H9 (cell line): ENCODE results near the gene SLC15A5. TPM values are rescaled to one million over a fixed set of nuclear protein-coding genes. Genes with fewer than 3 reads are reported as not detected.

ENCODE experiments used
- DNase-seq: peaks from one replicate; pipeline ENCODE4 v3.0.0-alpha.2; 2017
- H2AFZ ChIP-seq: one replicate; pipeline ENCODE4 v1.6.1; 2013; ENCODE audit warnings: mild to moderate bottlenecking, low read length, control low read depth, moderate library complexity
- H2AK5ac ChIP-seq: 2 replicates; pipeline ENCODE4 v1.6.1; 2013; ENCODE audit warnings: low read length, control low read depth, mixed read lengths; ENCODE audit not compliant: insufficient read length
- H2BK120ac ChIP-seq: one replicate; pipeline ENCODE4 v1.6.1; 2013; ENCODE audit warnings: low read depth, mild to moderate bottlenecking, low read length, control low read depth, inconsistent platforms; ENCODE audit not compliant: poor library complexity, severe bottlenecking
- H2BK12ac ChIP-seq: 2 replicates; pipeline ENCODE4 v1.6.1; 2013; ENCODE audit warnings: low read length, control low read depth, mixed read lengths, low read depth; ENCODE audit not compliant: insufficient read length
- H2BK15ac ChIP-seq: 2 replicates; pipeline ENCODE4 v1.6.1; 2013; ENCODE audit warnings: low read depth, low read length, control low read depth
- H2BK20ac ChIP-seq: one replicate; pipeline ENCODE4 v1.6.1; 2013; ENCODE audit warnings: low read depth, mild to moderate bottlenecking, low read length, control low read depth, inconsistent platforms; ENCODE audit not compliant: poor library complexity, severe bottlenecking
- H2BK5ac ChIP-seq: 2 replicates; pipeline ENCODE4 v1.6.1; 2013; ENCODE audit warnings: low read length, control low read depth, mixed read lengths; ENCODE audit not compliant: insufficient read length
- H3K14ac ChIP-seq: 2 replicates; pipeline ENCODE4 v1.6.1; 2013; ENCODE audit warnings: low read length, control low read depth; ENCODE audit not compliant: insufficient read depth
- H3K18ac ChIP-seq: 2 replicates; pipeline ENCODE4 v1.6.1; 2013; ENCODE audit warnings: low read depth, mild to moderate bottlenecking, mixed read lengths, low read length, control low read depth; ENCODE audit not compliant: insufficient read length
- H3K23ac ChIP-seq: 2 replicates; pipeline ENCODE4 v1.6.1; 2013; ENCODE audit warnings: low read length, control low read depth, mixed read lengths, low read depth; ENCODE audit not compliant: insufficient read length
- H3K23me2 ChIP-seq: 2 replicates; pipeline ENCODE4 v1.6.1; 2013; ENCODE audit warnings: low read depth, mild to moderate bottlenecking, mixed read lengths, low read length, control low read depth; ENCODE audit not compliant: insufficient read length, poor library complexity, severe bottlenecking
- H3K27ac ChIP-seq: 2 replicates; pipeline ENCODE4 v1.5.1; 2013; ENCODE audit warnings: low read length, control low read depth, mixed read lengths, low read depth; ENCODE audit not compliant: insufficient read length
- H3K27me3 ChIP-seq: 2 replicates; pipeline ENCODE4 v1.6.1; 2013; ENCODE audit warnings: low read length, control low read depth, inconsistent platforms; ENCODE audit not compliant: insufficient read depth
- H3K4ac ChIP-seq: 2 replicates; pipeline ENCODE4 v1.6.1; 2013; ENCODE audit warnings: low read depth, mild to moderate bottlenecking, control low read depth, inconsistent platforms, low read length, moderate library complexity
- H3K4me1 ChIP-seq: 2 replicates; pipeline ENCODE4 v1.6.1; 2013; ENCODE audit warnings: low read length, control low read depth, inconsistent platforms; ENCODE audit not compliant: insufficient read depth
- H3K4me2 ChIP-seq: 2 replicates; pipeline ENCODE4 v1.6.1; 2013; ENCODE audit warnings: low read length, control low read depth, mixed read lengths; ENCODE audit not compliant: insufficient read length, insufficient read depth
- H3K56ac ChIP-seq: 2 replicates; pipeline ENCODE4 v1.6.1; 2013; ENCODE audit warnings: low read depth, mild to moderate bottlenecking, mixed read lengths, low read length, control low read depth; ENCODE audit not compliant: insufficient read length
- H3K79me1 ChIP-seq: 2 replicates; pipeline ENCODE4 v1.6.1; 2013; ENCODE audit warnings: low read depth, mild to moderate bottlenecking, moderate library complexity, low read length, control low read depth, inconsistent platforms; ENCODE audit not compliant: insufficient read depth, poor library complexity, severe bottlenecking
- H3K79me2 ChIP-seq: 2 replicates; pipeline ENCODE4 v1.6.1; 2013; ENCODE audit warnings: low read length, control low read depth, inconsistent platforms; ENCODE audit not compliant: insufficient read depth
- H3K9ac ChIP-seq: 2 replicates; pipeline ENCODE4 v1.6.1; 2013; ENCODE audit warnings: low read length, control low read depth, mixed read lengths; ENCODE audit not compliant: insufficient read length; ENCODE audit errors: extremely low read depth
- H3K9me3 ChIP-seq: one replicate; pipeline ENCODE4 v1.6.1; 2013; ENCODE audit warnings: low read depth, low read length, inconsistent platforms; ENCODE audit not compliant: control insufficient read depth
- H3T11ph ChIP-seq: one replicate; pipeline ENCODE4 v1.6.1; 2013; ENCODE audit warnings: mild to moderate bottlenecking, low read length, control low read depth, inconsistent platforms
- H4K20me1 ChIP-seq: one replicate; pipeline ENCODE4 v1.6.1; 2013; ENCODE audit not compliant: control insufficient read depth, insufficient read length, insufficient read depth
- H4K5ac ChIP-seq: 2 replicates; pipeline ENCODE4 v1.6.1; 2013; ENCODE audit warnings: low read depth, mild to moderate bottlenecking, mixed read lengths, low read length, control low read depth; ENCODE audit not compliant: insufficient read length
- H4K8ac ChIP-seq: replicated peaks from 2 replicates; pipeline ENCODE4 v1.6.1; 2013; ENCODE audit warnings: low read length, control low read depth, mixed read lengths, low read depth; ENCODE audit not compliant: insufficient read length
- H4K91ac ChIP-seq: 2 replicates; pipeline ENCODE4 v1.6.1; 2013; ENCODE audit warnings: low read depth, mild to moderate bottlenecking, moderate library complexity, mixed read lengths, low read length, control low read depth; ENCODE audit not compliant: insufficient read length
- H3K27ac Mint-ChIP-seq, 3 experiments: 2 replicates in 2 of 3; 3 replicates in 1 of 3; pipeline ENCODE4 v1.8.0; 2020 to 2021; ENCODE audit warnings: mixed read lengths in 3 of 3, mild to moderate bottlenecking in 1 of 3, moderate library complexity in 1 of 3
- H3K27me3 Mint-ChIP-seq: 2 replicates; pipeline ENCODE4 v1.8.0; 2021; ENCODE audit warnings: low read depth, mild to moderate bottlenecking, moderate library complexity, mixed read lengths
- H3K36me3 Mint-ChIP-seq, 3 experiments: 2 replicates in 2 of 3; 3 replicates in 1 of 3; pipeline ENCODE4 v1.8.0; 2020 to 2021; ENCODE audit warnings: low read depth in 3 of 3, mixed read lengths in 3 of 3; ENCODE audit not compliant: insufficient read depth in 1 of 3
- H3K4me1 Mint-ChIP-seq, 2 experiments: 2 replicates each; pipeline ENCODE4 v1.8.0; 2020; ENCODE audit warnings: mixed read lengths in 2 of 2
- H3K4me3 Mint-ChIP-seq, 2 experiments: 2 replicates in 1 of 2; 3 replicates in 1 of 2; pipeline ENCODE4 v1.8.0; 2020 to 2021; ENCODE audit warnings: mild to moderate bottlenecking in 2 of 2, mixed read lengths in 2 of 2, moderate library complexity in 1 of 2
- H3K9me3 Mint-ChIP-seq, 2 experiments: 2 replicates in 1 of 2; 3 replicates in 1 of 2; pipeline ENCODE4 v1.8.0; 2020; ENCODE audit warnings: mild to moderate bottlenecking in 2 of 2, mixed read lengths in 2 of 2, moderate library complexity in 1 of 2
- CTCF ChIP-seq: fragments of 200-600 bp; sonication (generic); conservative IDR thresholded peaks from 3 replicates; pipeline ENCODE4 v1.8.0; 2021; ENCODE audit warnings: antibody characterized with exemption, mild to moderate bottlenecking
- WGBS: extraction: QIAGEN DNeasy Blood & Tissue Kit; methylation state at CpG from one replicate; pipeline ENCODE4 v1.1.7; 2013; ENCODE audit warnings: missing lambda C conversion rate, low lambda C conversion rate, mixed read lengths; ENCODE audit not compliant: insufficient read length; ENCODE audit errors: extremely low coverage; 5-methylcytosine and 5-hydroxymethylcytosine counted together
- total RNA-seq: library from RNA; stranded (reverse); gene quantifications from 2 replicates; pipeline ENCODE4 v1.2.1, GENCODE V29; 2021

The SLC15A5 gene
- total RNA-seq, 1 experiment from 2014 or later = not detected

GRCh38 chr12:16325426-16325825, 47.9 kb upstream of the SLC15A5 start:
- no peak overlapping the region for H2BK20ac ChIP-seq
- Mint-ChIP-seq H3K4me3 (no peak overlapping the region), H3K9me3 (peaks cover 4 to 8% of the 10 kb centered on the region in 2 experiments; a peak in 4 of 5 replicates), H3K27ac (peak overlapping the region in 1 of 3 experiments; percentile 71; a peak in 1 of 7 replicates), H3K36me3 (no peaks in the 10 kb centered on the region; a peak in 1 of 7 replicates), H3K4me1 (peaks cover 4 to 6% of the 10 kb centered on the region in 2 experiments; a peak in 2 of 4 replicates), H3K27me3 (no peaks in the 10 kb centered on the region)
- no peak for TF ChIP-seq CTCF
- H4K8ac ChIP-seq = no peak overlapping the region
- no peaks in the 10 kb centered on the region for H3K4me1 ChIP-seq
- H2BK5ac ChIP-seq = no peak overlapping the region
- no peak overlapping the region for H2BK12ac ChIP-seq
- no peak overlapping the region for H2AFZ ChIP-seq
- DNase-seq = no peak
- H4K5ac ChIP-seq = no peak overlapping the region
- no peaks in the 10 kb centered on the region for H3K23me2 ChIP-seq
- H3K79me2 ChIP-seq = no peaks in the 10 kb centered on the region
- no peak overlapping the region for H3K18ac ChIP-seq
- no peak overlapping the region for H3K4me2 ChIP-seq
- no peak overlapping the region for H2BK15ac ChIP-seq
- no peak overlapping the region for H3K9ac ChIP-seq
- no peak overlapping the region for H3K4ac ChIP-seq
- no peak overlapping the region for H4K91ac ChIP-seq
- no peak overlapping the region for H3K23ac ChIP-seq
- H3K9me3 ChIP-seq = no peaks in the 10 kb centered on the region
- no peak overlapping the region for H3T11ph ChIP-seq
- no peak overlapping the region for H2AK5ac ChIP-seq
- H3K14ac ChIP-seq = no peak overlapping the region
- no CpG with 5 or more reads among the region's 3 CpGs for WGBS
- no peaks in the 10 kb centered on the region for H3K27me3 ChIP-seq
- H4K20me1 ChIP-seq = no peaks in the 10 kb centered on the region
- H3K56ac ChIP-seq = no peak overlapping the region
- H3K79me1 ChIP-seq = no peaks in the 10 kb centered on the region
- no peak overlapping the region for H3K27ac ChIP-seq
- no peak overlapping the region for H2BK120ac ChIP-seq
